ENCODE results near the gene B2M. TPM values are rescaled to one million over a fixed set of nuclear protein-coding genes. Genes with fewer than 3 reads are reported as not detected.
"Not testable (repeated sequence)": the region's sequence is repeated elsewhere in the genome, so short reads cannot be mapped to it uniquely, and the experiment has no call there.

The B2M gene
- total and polyA plus RNA-seq, 10 of the 15 experiments (the other 5 are each of a cell fraction or from before 2014, with no cell fraction given) = 2,901 to 22,794 (median 8,374) TPM

DNA sequence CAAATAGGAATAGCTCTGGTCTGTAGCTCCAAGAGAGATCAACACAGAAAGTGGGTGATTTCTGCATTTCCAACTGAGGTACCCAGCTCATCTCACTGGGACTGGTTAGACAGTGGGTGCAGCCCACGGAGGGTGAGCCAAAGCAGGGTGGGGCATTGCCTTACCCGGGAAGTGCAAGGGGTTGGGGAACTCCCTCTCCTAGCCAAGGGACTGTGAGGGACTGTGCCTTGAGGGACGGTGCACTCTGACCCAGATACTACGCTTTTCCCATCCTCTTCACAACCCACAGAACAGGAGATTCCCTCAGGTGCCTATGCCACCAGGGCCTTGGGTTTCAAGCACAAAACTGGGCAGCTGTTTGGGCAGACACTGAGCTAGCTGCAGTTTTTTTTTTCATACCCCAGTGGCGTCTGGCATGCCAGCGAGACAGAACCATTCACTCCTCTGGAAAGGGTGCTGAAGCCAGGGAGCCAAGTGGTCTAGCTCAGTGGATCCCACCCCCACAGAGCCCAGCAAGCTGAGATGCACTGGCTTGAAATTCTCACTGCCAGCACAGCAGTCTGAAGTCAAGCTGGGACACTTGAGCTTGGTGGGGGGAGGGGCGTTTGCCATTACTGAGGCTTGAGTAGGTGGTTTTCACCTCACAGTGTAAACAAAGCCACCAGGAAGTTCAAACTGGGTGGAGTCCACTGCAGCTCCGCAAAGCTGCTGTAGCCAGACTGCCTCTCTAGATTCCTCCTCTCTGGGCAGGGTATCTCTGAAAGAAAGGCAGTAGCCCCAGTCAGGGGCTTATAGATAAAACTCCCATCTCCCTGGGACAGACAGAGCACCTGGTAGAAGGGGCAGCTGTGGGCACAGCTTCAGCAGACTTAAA, 28.3 kb upstream of the B2M start:
- ChIA-PET CTCF (interaction anchor here (1.1 to 5.1 kb wide), 7 partner anchors 8 to 138 kb away, joined by 3 to 60 read pairs (median 5); partner anchors contain the start of genes B2M, PATL2 and SPG11), SMC1A (ENCODE audit: uncharacterized antibody, unreplicated experiment) (interaction anchor here (0.6 to 5.0 kb wide), 15 partner anchors 11 to 115 kb away, joined by 3 to 73 read pairs (median 6); partner anchors contain the start of genes B2M, PATL2, SPG11 and TRIM69), POLR2A (interaction anchor here (0.8 to 5.9 kb wide), 10 partner anchors 9 to 54 kb away, joined by 3 to 60 read pairs (median 4); partner anchors contain the start of genes B2M, PATL2 and SPG11), RAD21 (ENCODE audit: unreplicated experiment) (interaction anchor here (1.2 to 4.7 kb wide), 8 partner anchors 11 to 54 kb away, joined by 3 to 69 read pairs (median 8); partner anchors contain the start of genes B2M, PATL2, SPG11 and TRIM69)
- FAIRE-seq; H3K36me3 ChIP-seq (ENCODE audit: control insufficient read depth in 2 of 2, insufficient read depth in 2 of 2, low read length in 1 of 2); H4K20me1 ChIP-seq (ENCODE audit: control insufficient read depth, insufficient read depth); H3K79me2 ChIP-seq (ENCODE audit: control insufficient read depth, insufficient read depth, low read length); H3K27me3 ChIP-seq (replicated peaks in 1 of 2; ENCODE audit: control insufficient read depth in 2 of 2, insufficient read depth in 2 of 2, low read length in 1 of 2); BruUV-seq (replicated peaks); in situ Hi-C loops (cut with MboI); H3K9me3 ChIP-seq (replicated peaks; ENCODE audit: control insufficient read depth, insufficient read depth, low read length): not testable (repeated sequence)
- intact Hi-C loops (cut with micrococcal nuclease; ENCODE audit: unreplicated experiment) = loop anchor here (2.0 kb wide), 1 partner anchor 18 kb away; no protein-coding TSS in a partner anchor
- Histone ChIP-seq H3K4me2 (ENCODE audit: control insufficient read depth, insufficient read depth) (peak overlapping the region; percentile 68), H3K27ac (ENCODE audit: control insufficient read depth, insufficient read depth) (peak overlapping the region; percentile 70), H3K4me3 (peak overlapping the region; percentile 45; the same call in 1 of the 2 replicates), H3K4me1 (ENCODE audit: control insufficient read depth, insufficient read depth, low read length) (peaks cover 19% of the 10 kb centered on the region), H3K9ac (ENCODE audit: control insufficient read depth, insufficient read depth, low read length) (peak overlapping the region; percentile 45; the same call in 1 of the 2 replicates), H2AFZ (ENCODE audit: control insufficient read depth, low read depth, low read length) (peak overlapping the region; percentile 77)
- ATAC-seq = peak; percentile 82
- peak; percentile 41 for DNase-seq (ENCODE audit: low read depth, low spot score)
- WGBS (ENCODE audit: insufficient coverage, insufficient replicate concordance, low lambda C conversion rate, missing lambda C conversion rate) = 13% methylated on average over 8 of the region's 8 CpGs
- peak; percentile 48; the same call in 1 of the 2 replicates for TF ChIP-seq RUNX3 (IDR thresholded peaks at IDR 0.05; ENCODE audit: low read length)
- peak in 1 of 2 experiments; percentile 29; a peak in 1 of 3 replicates for TF ChIP-seq EGR1 (IDR thresholded peaks at IDR 0.05; ENCODE audit: borderline replicate concordance in 1 of 2, low read depth in 2 of 2, low read length in 2 of 2)
- TF ChIP-seq, protein P1, sequence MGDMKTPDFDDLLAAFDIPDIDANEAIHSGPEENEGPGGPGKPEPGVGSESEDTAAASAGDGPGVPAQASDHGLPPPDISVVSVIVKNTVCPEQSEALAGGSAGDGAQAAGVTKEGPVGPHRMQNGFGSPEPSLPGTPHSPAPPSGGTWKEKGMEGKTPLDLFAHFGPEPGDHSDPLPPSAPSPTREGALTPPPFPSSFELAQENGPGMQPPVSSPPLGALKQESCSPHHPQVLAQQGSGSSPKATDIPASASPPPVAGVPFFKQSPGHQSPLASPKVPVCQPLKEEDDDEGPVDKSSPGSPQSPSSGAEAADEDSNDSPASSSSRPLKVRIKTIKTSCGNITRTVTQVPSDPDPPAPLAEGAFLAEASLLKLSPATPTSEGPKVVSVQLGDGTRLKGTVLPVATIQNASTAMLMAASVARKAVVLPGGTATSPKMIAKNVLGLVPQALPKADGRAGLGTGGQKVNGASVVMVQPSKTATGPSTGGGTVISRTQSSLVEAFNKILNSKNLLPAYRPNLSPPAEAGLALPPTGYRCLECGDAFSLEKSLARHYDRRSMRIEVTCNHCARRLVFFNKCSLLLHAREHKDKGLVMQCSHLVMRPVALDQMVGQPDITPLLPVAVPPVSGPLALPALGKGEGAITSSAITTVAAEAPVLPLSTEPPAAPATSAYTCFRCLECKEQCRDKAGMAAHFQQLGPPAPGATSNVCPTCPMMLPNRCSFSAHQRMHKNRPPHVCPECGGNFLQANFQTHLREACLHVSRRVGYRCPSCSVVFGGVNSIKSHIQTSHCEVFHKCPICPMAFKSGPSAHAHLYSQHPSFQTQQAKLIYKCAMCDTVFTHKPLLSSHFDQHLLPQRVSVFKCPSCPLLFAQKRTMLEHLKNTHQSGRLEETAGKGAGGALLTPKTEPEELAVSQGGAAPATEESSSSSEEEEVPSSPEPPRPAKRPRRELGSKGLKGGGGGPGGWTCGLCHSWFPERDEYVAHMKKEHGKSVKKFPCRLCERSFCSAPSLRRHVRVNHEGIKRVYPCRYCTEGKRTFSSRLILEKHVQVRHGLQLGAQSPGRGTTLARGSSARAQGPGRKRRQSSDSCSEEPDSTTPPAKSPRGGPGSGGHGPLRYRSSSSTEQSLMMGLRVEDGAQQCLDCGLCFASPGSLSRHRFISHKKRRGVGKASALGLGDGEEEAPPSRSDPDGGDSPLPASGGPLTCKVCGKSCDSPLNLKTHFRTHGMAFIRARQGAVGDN (IDR thresholded peaks at IDR 0.05) = peak; percentile 48; the same call in 1 of the 2 replicates
- 0 out of 2 replicates have a peak, but pooled peaks have one; percentile 13 for TF ChIP-seq DPF2 (IDR thresholded peaks at IDR 0.05)
- TF ChIP-seq CREM (IDR thresholded peaks at IDR 0.05; ENCODE audit: low read depth) = 0 out of 2 replicates have a peak, but pooled peaks have one; percentile 21
- 0 out of 2 replicates have a peak, but pooled peaks have one; percentile 19 for TF ChIP-seq CREB1 (IDR thresholded peaks at IDR 0.05; ENCODE audit: low read depth)
- peak in 1 of 2 experiments; percentile 23; a peak in 2 of 4 replicates for TF ChIP-seq IKZF2 (IDR thresholded peaks at IDR 0.05)
- TF ChIP-seq FOXK2 (IDR thresholded peaks at IDR 0.05) = peak; percentile 89
- TF ChIP-seq CHD2 (IDR thresholded peaks at IDR 0.05; ENCODE audit: borderline replicate concordance, low read depth, low read length) = peak; percentile 45; the same call in 1 of the 2 replicates
- peak; percentile 10; the same call in 1 of the 2 replicates for TF ChIP-seq NR2F1 (conservative IDR thresholded peaks at IDR 0.05)
- TF ChIP-seq PML (IDR thresholded peaks at IDR 0.05; ENCODE audit: low read length) = 0 out of 2 replicates have a peak, but pooled peaks have one; percentile 30
- TF ChIP-seq, protein P2, sequence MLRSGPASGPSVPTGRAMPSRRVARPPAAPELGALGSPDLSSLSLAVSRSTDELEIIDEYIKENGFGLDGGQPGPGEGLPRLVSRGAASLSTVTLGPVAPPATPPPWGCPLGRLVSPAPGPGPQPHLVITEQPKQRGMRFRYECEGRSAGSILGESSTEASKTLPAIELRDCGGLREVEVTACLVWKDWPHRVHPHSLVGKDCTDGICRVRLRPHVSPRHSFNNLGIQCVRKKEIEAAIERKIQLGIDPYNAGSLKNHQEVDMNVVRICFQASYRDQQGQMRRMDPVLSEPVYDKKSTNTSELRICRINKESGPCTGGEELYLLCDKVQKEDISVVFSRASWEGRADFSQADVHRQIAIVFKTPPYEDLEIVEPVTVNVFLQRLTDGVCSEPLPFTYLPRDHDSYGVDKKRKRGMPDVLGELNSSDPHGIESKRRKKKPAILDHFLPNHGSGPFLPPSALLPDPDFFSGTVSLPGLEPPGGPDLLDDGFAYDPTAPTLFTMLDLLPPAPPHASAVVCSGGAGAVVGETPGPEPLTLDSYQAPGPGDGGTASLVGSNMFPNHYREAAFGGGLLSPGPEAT (IDR thresholded peaks at IDR 0.05; ENCODE audit: low read depth) = peak; percentile 46
- peak; percentile 59; the same call in 1 of the 2 replicates for TF ChIP-seq NBN (IDR thresholded peaks at IDR 0.05)
- 0 out of 2 replicates have a peak, but pooled peaks have one; percentile 39 for TF ChIP-seq GATAD2B (conservative IDR thresholded peaks at IDR 0.05; ENCODE audit: low read depth)
- TF ChIP-seq, protein P3, sequence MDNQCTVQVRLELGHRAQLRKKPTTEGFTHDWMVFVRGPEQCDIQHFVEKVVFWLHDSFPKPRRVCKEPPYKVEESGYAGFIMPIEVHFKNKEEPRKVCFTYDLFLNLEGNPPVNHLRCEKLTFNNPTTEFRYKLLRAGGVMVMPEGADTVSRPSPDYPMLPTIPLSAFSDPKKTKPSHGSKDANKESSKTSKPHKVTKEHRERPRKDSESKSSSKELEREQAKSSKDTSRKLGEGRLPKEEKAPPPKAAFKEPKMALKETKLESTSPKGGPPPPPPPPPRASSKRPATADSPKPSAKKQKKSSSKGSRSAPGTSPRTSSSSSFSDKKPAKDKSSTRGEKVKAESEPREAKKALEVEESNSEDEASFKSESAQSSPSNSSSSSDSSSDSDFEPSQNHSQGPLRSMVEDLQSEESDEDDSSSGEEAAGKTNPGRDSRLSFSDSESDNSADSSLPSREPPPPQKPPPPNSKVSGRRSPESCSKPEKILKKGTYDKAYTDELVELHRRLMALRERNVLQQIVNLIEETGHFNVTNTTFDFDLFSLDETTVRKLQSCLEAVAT (IDR thresholded peaks at IDR 0.05) = 0 out of 2 replicates have a peak, but pooled peaks have one; percentile 45
